ENCODE data around the gene PLEKHM3.
"Not testable (repeated sequence)": the region's sequence is repeated elsewhere in the genome, so short reads cannot be mapped to it uniquely, and the experiment has no call there.

PLEKHM3 gene

DNA sequence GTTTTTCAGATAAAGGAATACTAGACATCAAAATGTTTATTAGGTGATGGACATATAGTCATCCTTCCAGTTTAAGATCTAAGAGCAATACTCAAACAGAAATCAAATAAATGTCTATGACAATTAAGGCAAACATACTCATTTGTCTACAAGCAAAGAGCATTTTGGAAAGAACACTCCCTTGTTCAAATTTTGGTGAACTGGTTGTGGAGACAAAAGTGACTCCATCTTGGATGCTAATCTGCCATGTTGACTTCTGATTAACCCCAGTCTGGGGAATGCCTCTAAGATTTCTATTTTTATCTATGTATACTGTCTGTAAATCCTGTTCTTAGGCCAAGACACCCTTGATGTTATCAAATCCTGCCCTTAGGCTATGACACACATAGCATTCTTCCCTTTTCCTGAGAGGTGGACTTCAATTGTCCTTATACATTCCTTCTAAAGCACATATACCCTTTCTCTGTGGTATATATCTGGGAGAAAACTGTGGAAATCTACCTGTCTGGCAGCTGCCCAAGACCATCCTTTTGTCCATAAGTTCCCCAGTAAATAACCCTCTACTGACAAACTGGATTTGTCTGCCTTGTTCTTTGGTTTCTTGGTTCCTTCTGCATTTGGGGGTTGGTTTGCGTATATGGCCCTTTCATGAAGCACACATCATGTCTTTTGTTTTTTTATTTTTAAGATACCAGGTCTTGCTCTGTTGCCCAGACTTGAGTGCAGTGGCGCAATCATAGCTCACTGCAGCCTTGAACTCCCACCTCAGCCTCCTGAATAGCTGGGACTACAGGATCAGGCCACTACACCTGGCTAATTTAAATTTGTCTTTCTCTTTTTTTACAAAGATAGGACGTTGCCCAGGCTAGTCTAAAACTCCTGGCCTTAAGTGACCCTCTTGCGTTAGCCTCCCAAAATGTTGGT lies 12.5 kb upstream of the PLEKHM3 start:
- DNase-seq, result no peak

DNA sequence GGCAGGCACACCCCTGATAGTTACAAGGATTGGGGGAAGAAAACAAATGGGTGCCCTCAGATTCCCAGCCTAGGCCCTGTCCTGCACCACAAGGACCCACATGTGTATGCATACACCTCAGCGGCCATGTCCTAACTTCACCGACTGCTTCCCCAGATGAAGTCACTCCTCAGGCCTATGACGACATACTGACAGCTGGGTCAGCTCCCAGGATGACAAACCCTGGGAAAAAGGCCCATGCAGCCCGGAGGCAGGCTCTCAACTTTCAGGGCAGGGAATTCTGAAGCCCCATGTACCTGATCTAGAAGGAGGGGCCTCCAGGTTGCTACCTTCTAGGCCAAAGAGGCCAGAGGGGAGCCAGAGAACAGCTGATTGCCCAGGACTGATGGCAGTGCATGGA lies 11.0 kb upstream of the PLEKHM3 start:
- no peak for DNase-seq

DNA sequence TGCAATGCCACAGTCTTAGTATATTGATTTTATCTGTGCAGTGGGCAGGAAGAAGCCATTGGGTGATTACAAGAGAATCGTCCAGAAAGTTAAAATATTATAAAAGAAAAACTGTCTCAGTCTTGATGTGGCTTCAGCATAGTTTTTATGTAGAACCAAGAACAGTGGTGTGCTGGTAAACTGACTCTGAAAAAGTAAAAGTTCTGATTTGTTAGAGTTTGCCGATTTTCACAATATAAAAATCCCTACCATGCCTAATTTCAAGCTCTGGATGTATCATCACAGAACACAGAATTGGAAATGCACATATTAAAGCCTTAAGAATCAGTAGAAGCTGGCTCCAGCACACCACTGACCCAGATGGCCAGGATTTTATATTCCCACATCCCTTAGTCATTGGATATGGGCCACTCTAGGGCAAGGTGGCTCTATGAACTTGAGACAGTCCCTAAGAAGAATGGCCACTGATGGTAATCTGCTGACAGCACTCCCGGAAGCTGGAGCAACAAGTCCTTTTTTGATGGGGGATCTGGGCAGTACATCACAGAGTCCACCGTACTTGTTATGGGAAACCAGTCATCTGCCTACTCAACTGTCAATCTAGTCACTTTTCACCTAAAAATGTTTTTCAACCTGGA lies 9.3 kb upstream of the PLEKHM3 start:
- DNase-seq, result no peak

DNA sequence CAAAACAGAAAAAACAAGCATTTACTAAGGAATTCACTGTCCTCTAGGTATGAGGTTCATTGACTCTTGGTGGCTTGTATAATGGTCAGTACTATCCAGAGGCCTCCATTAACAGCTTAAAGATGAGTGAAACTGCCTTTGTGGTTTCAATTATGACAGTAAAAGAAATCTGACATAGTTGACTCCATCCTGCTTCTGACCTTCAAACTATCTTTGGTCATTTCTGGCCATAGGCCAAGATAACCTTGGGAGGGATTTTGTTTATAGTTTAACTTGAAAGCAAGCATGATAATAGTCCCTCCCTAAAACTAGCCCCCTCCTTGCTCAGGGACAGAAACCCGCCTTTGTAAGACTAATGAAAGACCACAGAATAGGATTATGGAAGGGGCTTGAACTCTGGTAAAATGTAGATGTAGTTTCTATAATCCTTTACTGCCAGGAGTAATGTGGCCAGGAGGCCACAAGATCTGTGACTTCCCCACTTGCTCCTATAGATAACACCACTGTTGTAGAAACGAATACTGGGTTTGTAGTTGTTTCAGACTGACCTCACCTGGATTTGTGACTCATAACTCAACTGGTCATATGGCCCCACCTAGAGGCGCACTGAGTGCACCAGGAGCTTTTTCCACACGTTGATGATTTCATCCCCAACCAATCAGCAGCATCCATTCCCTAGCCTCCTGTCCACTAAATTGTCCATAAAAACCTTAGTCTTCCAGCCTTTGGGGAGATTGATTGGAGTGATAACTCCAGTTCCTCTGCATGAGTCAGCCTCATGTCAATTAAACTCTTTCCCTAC lies 8.6 kb upstream of the PLEKHM3 start:
- DNase-seq, result peak; percentile 34

DNA sequence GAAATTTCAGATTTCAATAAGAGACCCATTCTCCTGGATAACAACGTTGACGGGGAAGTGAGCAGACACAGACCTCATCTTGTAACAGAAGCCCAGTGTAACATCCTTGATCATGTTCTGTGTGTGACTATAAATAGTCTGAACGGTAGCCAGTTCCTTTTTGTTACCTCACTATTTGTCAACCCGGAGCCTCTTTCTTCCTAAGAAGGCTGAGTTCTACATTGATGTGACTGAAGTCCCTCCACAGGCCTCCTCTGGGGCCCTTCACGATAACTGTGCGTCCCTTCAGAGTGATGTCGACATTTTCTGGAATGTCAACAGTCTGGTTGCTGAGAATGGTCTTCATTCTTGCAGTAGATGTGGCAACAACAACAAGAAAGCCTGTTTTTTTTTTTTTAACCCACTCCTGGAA lies 6.3 kb upstream of the PLEKHM3 start:
- no peak for DNase-seq

DNA sequence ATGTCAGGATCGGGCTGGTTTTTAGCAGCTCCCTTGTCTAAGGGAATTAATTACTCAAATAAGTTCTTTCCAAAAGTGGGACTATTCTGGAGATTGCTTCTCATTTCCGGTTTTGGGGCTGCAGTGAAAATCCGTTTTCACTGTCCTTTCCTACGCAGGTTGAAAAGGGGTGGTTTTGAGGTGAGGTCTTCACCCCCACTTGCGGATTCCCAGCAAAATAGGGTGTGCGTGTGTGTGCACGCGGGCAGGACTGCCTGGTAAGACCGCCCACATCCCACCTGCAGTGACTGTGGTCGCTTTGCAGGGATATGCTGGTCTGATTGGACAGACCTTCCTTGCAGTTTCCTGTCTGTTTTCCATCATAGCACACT lies 472 bp upstream of the PLEKHM3 start:
- no peak for DNase-seq

DNA sequence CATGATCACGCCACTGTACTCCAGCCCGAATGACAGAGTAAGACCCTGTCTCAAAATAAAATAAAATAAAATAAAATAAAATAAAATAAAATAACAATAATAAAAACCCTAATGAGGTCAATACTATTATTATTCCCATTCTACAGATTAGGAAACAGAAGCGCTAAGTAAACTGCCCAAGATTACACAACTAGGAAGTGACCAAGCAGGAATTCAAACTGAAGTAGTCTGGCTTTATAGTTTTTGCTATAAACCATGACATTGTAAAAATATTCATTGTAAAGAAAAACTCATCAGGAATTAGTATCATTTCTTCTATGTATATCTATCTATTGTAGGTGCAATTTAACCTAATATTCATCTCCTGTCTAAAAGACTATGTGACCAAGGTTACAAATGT lies 1.2 kb downstream of the PLEKHM3 start:
- no peak for DNase-seq

DNA sequence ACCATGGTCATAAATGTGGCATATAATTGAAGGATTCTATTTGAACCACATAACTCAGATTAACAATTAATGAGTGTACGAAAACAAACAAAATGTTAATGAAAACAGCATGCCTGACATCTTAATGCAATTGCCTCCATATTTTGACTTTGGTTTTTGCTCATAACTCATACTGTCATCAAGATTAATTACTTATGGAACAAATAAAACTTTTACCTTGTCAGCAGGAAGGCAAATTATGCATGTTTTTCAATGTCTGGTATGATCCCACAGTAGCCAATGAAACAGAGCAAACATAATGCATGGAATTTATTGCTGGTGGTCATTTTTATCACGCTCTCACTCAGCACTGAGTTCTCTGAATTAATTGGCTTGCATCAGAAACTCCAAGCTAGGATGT lies 5.1 kb downstream of the PLEKHM3 start:
- DNase-seq, result no peak

DNA sequence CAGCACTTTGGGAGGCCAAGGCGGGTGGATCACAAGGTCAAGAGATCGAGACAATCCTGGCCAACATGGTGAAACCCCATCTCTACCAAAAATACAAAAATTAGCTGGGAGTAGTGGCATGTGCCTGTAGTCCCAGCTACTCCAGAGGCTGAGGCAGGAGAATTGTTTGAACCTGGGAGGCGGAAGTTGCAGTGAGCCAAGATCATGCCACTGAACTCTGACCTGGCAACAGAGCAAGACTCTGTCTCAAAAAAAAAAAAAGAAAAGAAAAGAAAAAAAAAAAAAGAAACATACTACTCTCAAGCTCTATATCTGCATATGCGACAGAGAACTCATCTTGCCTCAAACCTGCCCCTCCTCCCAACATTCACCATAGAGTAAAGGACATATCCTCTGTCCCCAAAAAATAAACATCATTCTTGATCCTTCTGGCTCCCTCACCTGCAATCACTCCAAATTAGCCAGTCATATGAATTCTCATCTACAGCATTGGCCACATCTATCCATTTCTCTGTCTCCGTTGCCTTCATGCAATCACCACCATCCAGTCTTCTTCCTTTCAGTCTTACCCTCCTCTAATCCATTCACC lies 7.1 kb downstream of the PLEKHM3 start:
- DNase-seq, result not testable (repeated sequence)

DNA sequence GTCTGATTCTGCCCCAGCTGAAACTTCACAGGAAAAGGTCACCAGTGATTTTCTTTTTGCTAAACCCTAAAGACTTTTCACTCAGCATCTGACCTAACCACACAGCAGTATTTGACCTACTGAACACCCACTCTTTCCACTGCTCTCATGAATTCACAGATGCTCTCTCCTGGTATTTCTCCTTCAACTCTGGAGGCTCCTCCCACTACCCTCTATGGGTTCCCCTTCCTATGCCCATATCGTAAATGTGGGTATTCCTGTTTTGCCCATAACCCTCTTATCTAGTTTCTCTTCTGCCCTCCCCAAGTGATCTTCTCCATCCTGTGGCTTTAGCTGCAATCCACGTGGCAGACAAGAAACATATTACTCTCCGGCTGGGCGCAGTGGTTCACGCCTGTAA lies 7.6 kb downstream of the PLEKHM3 start:
- no peak for DNase-seq

DNA sequence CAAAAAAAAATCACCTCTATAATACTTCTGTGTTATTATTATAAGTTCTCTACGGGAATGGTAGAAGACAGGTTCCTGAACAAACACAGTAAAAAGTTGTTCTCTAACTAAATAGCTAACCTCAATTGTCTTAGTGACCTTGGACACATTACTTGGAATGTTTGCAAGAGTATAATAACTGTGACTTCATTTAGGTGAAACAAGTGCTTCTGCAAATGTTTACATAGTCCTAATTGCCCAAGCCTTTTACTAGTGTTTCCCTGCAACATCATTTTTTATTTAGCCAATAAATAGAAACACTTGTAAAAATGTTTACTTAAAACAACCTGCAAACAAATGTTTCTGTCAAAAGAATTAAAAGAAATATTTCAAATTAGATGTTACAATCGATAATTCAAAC lies 9.9 kb downstream of the PLEKHM3 start:
- DNase-seq, result no peak

DNA sequence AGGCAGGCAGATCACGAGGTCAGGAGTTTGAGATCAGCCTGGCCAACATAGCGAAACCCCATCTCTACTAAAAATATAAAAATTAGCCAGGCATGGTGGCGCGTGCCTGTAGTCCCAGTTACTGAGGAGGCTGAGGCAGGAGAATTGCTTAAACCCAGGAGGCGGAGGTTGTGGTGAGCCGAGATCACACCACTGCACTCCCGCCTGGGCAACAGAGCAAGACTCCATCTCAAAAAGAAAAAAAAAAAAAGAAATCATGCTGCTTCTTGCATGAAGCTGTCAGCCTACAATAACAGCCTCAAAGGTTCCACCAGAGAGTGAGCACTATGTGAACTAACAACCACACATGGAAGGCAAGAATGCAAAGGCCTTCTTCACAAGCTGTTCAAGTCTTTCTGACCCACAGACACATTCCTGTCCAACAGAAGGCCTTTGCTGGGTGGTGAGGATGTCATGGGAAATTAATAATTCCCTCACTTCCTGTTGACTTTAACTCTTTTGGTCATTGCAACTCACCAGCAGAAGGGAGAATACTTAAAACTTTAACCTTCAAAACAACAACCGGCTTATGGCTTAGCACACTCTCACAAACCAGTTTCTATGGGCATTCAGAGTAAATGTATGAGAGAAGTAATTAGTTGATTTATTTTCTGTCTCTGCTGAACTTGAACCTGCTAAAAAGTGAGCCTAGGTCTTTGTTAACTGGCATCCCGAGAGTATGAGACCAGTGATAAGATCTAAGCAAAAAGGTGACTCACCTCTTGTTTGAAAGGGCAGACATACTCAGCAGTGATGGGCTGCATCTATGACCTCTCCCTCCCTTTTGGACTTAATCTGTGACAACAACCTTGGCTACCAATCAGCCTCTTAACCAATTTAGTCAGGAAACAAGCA lies 11.8 kb downstream of the PLEKHM3 start:
- DNase-seq, result no peak

DNA sequence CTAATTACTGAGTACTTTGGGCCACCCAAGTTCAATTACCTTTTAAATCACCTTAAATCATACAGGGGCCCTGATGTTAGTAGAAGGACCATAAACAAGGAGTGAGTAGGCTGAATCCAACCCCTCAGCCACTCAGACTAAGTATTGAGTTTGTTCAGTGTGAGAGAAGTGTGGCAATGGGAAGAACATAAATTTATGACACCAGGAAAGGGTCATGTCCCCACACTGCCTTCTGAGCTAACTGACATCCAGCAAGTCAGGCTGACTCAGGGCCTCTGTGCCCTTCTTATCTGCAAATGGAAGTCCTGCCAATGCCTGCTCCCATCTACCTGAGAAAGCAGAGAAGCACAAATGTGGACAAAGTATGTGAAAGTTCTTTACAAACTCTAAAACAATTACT lies 12.9 kb downstream of the PLEKHM3 start:
- no peak for DNase-seq

DNA sequence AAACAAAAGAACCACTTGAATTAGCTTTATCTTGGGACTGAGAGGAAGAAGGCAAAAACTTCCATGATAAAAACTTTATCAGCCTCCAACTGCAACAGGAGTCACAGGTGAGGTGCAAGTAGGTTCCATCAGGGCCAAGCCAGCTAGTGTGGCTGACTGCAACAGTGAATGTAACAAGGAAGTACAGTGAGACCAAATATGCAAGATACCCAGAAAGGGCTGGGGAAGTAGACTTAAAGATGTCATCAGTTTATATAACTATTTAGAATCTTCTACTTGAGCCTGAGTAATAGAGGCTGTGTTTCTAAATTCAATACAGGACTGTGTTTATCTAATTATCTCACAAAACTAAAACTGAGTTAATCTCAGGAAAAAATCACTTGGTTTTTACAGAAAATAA lies 14.8 kb downstream of the PLEKHM3 start:
- DNase-seq, result no peak

DNA sequence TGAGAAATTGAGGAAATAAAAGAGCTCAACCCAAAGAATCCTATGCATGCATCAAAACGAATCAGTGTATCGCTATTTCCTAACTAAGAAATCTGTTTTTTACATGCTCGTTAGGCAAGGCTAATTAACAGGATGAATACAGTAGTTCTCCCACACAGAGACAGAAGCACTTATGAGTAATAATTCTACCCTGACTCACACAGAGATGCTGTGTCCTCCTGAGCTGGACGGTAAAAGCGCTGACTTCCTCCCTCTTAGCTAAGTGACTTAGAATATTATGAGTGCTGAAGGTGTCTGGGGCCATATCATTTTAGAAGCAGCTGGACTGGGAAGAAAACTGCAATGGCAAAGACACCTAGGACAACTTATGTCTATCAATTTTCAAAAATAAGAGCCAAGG lies 18.5 kb downstream of the PLEKHM3 start:
- no peak for DNase-seq

DNA sequence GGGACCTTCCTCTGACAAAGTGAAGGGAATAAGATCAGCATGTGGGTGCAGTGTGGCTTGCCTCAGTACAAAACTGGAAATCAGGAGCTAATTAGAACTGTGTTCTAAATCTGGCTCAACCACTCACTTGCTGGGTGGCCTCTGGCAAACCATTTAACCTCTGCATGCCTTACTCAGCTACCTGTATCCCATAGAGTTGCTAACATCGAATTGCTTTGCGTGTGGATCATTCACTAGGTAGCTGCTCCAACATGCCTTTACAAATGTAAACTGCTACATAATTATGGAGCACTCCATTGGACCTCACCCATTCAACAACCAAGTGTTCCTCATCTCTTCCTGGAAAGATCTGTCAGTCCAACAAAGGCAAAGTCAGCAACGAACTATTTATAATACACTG lies 19.0 kb downstream of the PLEKHM3 start:
- no peak for DNase-seq

DNA sequence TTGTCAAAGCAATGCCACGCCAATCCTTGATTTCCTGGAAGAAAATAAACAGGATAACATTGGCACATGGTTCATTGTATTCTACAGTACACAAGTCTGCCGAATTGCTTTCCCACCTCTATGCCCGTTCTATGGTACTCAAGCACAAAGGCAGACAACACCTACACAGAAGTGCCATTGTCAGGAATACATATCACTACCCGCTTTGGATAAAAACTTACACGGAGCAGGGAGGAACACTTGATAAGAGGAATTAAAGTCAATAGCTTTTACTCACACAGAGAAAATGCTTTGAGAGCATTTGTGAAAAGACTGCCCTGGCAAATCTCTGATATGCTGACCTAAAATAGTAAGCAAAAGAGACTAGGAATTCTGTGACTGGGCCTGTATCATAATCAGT lies 23.4 kb downstream of the PLEKHM3 start:
- no peak for DNase-seq

DNA sequence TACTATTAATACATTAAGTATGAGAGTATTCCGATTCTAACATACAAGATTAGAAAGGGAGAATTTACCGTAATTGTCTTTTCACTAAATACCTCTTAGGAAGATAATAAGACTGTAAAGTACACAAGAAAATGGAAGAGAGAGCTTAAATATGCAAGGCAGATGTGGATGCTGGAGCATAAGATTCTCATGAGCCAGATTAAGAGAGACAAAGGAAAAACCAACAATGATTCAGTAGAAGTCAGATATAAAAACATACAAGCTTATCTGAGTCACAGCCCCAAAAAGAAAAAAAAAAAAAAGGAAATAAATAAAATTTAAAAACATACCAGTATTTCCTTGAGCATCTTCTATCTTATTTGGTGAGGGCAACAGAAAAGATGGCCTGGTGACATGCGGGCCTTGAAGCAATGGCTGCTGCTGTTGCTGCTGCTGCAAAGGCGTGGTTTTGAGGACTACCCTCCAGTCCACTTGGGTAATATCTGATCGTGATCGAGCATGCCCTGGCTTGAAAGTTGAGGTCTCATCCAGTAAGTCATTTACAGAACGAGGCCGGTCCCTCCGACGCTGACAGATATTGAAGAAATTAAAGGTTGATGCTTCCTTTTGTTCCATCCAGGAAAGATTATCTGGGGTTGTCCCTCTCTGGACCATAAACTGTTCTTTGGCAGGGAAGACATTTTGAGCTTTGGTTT lies 24.5 kb downstream of the PLEKHM3 start:
- DNase-seq, result no peak

DNA sequence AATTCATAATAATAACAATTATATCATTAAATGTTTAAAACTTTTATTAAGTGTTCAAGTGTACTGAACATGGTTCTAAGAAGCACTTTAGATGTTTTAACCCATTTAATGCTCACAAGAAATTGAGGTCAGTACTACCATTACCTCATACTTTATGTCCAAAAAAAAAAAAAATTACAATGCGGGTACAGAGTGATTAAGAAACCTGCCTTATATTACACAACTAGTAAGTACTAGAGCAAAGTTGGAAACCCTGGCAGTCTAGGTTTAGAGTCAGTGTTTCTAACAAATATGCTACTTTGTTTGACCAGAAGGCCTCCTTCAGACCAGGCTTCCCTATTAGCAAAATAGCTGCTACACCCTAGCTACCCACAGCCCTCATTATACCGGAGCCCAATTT lies 28.5 kb downstream of the PLEKHM3 start:
- no peak for DNase-seq

DNA sequence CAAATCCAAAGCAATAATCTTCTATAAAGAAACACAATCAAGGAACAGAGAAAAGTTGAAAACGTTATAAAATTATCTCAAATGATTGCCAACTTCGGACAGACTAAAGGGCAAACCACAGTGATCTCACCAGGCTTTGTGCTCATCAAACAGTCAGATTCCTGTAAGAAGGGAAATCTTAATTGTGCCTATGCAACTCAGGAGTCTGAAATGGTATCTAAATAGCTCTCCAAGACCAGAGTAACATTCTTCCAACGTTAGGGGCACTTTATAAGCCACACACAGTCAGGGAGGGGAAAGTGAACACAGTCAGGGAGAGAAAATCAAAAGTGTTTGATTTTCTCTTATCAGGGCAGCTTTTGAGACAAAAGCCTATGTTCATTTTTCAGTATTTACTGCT lies 29.4 kb downstream of the PLEKHM3 start:
- DNase-seq, result no peak

DNA sequence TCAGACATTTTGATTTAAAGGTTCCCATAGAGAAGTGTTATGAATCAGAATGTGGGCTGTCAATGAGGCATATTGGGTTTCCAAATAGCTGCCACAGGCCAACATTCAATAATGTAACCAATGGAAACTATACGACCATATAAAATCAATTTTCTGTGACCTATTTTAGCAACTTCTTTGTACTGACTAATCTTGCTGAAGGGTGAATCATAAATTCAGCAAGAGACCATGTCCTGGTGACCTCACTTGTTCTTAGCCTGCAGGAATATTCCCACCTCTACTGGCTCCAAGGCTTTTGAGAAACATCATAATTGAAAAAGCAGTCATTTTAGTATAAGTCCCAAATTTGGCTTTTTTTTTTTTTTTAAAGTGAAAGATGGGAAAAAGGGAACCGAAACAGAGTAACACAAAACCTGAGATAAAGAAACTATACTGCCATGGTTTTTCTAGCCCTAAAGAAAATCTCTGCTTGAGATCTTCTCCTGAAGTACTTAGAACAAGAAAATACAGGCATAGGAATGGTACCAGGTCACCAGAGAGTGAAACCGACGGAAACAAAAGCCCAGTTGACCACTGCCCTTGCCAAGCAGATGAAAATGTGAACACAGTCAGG lies 32.1 kb downstream of the PLEKHM3 start:
- DNase-seq, result no peak
